COLO668 (cell line): ENCODE results near the gene UBL4B.

Source experiments
- DNase-seq: peaks from one replicate; lab custom pipeline; 2025; ENCODE audit not compliant: unreplicated experiment; lab: John Stamatoyannopoulos, UW

Gene UBL4B

DNA sequence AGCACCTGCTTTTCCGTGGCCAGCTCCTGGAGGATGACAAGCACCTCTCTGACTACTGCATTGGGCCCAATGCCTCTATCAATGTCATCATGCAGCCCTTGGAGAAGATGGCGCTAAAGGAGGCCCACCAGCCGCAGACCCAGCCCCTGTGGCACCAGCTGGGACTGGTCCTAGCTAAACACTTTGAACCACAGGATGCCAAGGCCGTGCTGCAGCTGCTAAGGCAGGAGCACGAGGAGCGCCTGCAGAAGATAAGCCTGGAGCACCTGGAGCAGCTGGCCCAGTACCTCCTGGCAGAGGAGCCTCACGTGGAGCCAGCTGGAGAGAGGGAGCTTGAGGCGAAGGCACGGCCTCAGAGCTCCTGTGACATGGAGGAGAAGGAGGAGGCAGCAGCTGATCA is 413 bp downstream of the UBL4B start:
- DNase-seq = peak; percentile 78

DNA sequence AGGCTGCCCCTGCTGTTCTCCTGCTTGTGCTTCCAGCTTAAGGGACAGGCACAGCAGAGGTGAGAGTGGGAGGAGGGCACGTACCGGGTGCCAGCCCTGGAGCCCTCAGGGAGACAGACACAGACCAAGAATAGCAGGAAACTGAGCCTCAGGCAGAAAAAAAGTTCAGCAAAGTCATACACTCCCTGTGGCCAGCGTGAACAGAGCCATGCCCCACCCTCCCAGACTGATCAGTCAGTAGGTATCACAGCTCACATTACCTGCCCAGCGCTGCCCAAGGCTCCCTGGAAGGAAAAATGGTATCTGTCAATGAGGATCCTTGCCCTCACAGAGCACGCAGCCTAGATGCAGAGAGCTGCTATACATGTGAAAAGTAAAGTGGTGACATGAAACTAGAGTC is 1.3 kb downstream of the UBL4B start:
- no peak for DNase-seq

DNA sequence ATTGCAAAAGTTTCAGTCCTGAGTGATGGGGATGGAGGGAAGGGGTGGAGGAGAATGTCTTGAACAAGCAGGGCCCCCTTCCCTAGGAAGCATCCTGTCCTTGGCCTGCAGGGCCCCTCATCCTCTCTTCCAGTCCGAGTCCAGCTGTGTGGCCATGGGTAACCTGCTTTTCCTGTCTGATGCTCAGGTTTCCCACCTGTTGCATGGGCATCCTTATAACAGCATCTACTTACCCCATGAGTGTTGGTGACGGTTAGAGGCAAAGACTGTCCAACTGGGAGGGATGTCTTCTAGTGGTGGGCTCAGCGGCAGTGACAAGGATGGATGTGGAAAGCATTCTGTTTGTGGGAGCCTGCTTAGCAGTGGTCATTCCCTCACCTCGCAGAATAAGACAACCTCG is 1.9 kb downstream of the UBL4B start:
- DNase-seq = no peak

DNA sequence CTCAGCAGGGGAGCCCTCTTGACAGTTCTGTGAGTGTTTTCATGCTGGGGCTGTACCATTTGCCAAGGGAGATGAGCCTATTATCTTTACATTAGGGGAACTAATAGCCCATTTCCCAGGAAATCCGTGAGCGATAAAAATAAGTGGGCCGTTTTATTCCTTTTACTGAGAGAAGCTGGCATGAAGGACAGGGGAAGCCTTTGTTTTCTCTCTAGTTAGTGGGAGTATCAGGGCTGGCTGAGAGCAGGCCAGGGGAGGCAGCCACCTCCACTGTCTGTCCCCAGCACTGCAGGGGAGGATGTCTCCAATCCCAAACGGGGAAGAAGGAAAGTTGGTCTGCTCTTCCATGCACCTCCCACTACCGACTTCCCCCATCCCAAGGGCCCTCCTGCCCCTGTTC is 2.5 kb downstream of the UBL4B start:
- DNase-seq = no peak

DNA sequence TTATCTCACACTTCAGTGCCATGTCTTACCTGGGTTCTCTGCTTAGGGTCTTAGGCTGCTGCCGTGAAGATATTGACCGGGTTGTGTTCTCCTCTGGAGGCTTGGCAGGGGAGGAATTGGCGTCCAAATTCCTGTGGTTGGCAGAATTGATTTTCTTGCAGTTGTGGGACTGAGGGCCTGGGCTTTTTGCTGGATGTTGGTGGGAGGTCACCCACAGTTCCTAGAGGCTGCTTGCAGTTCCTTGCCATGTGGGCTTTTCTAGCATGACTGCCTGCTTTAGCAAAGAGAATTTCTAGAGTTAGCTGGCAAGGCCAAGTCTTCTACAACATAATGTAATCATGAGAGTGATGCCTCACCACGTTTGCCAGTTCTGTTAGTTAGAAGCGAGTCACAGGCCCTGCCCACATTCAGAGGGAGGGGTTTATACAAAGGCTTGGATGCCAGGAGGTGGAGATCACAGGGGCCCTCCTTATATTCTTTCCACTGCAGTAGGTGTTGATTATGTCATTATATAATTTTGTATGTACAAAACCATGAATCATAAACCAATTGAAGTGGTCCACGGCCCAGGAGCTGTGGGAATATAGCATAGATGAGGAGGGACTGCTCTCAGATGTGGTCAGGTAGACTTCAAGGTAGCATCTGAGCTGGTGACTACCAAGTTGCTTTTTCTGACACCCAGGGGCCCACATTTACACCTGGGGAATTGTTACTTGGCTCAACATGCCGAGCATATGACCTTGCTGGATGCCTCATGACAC is 6.6 kb downstream of the UBL4B start:
- DNase-seq = no peak

DNA sequence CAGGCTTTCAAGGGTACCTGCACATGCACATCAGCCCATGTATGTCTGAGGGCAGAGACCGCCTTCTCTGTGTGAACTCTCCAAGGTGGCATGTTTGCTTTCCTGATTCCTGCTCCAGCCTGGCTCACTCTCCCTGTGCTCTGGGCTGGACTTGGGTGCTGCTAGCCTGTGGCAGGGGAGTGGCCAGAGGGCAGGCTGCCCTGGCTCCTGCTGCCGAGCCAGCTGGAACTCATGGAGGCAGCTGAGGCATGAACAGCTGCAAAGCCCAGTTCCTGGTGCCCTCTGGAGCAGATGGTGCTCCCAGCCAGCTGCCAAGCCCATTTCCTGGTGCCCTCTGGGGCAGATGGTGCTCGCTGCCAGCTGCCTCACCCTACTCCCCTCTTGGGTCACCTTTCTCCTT is 7.6 kb downstream of the UBL4B start:
- DNase-seq = peak; percentile 92

DNA sequence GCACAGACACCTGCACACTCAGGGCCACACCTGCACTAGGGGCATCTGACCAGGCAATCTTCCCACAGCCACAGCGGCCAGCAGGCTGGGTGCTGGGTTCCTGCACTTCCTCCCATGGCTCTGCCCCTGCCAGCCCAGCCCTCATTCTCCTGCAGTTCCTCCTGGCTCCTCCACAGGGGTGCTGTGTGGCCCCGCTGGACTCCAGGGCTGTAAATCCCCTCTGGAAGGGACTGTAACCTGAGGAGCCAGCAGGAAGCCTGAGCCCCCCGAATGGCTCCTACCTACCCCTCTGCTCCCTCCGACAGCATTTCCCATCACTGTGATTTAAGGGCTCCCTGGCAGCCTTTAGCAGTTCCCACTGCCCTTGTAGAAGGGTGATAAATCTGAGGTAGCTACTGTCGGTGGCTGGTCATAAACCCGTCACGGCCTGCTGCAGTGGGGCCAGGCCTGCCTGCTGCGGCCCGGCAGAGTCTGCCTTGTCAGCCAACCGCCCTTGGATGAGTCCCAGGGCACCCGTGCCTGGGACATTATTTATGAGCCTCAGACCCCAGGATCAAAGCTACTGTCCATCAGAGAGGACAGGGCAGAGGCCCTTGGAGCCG is 8.8 kb downstream of the UBL4B start:
- no peak for DNase-seq

DNA sequence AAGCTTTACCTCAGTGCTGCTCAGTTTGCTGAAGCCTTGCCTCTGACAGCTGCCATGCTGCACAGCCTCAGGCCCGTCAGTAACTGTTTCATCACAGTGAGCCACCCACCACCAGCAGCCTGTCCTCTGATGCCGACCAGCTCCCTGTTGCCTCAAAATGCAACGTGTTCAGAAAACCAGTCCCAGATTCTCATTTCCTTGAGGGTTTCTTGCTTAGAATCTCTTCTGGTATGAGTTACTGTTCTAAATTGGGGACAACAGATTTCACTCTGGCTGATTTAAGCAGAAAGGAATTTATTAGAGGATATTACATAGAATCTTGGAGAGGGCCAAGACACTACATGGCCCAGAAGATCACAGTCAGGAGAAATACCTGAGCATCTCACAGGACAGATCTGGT is 11.0 kb downstream of the UBL4B start:
- DNase-seq = no peak

DNA sequence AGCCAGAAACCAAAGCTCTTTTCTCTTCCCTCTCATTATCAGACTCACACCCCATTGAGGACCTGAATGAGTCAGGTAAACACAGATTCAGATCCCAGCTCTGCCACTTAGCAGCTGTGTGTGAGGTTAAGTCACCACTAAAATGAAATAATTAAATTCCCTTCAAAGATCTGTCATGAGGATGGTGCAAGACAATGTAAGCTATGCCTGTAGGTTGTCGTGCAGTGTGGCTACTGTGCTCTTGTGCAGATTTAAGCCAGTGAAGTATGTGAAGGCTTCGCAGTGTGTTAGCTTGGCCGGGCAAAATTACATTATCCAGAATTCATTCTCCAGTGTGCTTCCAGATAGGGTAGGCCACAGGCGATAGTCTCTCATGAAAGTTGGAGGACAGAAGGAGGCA is 13.6 kb downstream of the UBL4B start:
- DNase-seq = no peak

DNA sequence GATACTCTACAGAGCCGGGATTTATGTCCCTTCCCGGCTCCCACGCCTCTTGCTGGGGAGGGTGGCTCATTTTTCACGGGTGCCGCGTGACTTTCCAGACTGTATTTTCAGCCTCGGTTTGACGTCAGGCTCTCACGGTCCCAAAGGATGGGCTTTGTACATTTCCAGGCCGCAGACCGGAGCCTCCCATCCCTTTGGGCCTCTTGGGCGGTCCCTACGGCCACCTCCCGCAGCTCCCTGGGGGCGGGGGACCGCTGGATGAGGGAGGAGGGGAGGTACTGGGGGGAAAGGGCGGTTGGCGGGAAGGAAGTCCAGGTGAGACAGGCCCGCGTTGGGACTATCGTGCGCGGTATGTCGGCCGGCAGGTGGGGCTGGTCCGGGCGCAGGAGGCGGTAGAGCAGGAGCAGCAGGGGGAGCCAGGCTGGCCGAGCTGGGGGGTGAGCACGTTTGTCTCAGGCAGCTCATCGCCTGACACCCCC is 17.9 kb downstream of the UBL4B start:
- DNase-seq = no peak

DNA sequence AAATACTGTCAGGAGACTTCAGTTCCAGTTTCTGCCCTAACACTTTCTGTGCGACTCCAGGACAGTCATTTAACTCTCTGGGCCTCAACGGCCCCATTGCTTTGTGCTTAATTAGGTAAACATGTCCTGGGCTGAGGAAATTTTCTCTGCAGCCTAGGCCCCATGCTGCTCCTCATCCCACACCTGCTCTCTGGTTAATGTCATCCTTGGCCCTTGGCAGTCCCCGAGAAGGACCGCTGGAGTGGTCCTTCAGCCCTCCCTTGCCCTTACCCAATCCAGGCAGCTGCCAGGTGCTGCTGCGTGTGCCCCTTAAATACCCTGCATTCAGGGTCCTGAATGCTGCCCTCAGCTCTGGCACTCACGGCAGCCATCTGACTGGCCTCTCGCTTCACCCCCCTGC is 18.7 kb downstream of the UBL4B start:
- peak; percentile 35 for DNase-seq

DNA sequence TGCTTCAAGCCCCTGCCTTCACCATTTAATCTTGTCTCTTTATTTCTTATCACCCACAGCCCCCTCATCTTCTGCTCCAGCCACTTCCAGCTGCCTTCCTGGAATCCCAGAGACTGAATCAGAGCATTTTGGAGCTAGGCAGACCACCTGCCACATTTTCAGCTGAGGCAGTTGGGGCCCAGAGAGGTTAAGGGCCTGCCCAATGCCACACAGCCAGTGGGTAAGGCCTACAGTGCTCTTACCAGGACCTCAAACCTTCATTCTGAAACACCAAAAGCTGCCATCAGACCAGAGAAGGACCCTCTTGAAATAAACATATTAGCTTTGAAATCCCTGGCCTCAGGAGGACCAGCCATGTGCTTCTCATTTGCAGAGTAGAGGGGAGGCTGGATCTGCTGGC is 20.4 kb downstream of the UBL4B start:
- DNase-seq = no peak

DNA sequence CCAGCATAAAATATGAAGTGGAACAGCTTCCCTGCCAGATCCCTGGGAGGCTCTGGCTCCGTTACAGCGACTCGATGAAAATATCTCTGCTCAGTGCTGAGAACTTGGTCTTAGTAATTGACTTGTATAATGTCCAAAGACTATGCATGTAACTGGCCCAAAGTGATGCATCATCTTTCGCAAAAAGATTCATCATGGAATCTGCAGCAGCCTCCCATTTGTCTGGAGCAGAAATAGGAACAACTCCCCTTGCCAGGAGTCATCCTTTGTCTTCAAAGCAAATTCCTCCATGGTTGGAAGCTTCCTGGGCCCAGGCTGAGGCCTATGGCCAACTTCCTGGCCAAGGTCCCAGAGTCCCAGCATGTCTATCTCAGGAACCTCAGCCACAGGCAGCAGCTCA is 21.2 kb downstream of the UBL4B start:
- DNase-seq = no peak

DNA sequence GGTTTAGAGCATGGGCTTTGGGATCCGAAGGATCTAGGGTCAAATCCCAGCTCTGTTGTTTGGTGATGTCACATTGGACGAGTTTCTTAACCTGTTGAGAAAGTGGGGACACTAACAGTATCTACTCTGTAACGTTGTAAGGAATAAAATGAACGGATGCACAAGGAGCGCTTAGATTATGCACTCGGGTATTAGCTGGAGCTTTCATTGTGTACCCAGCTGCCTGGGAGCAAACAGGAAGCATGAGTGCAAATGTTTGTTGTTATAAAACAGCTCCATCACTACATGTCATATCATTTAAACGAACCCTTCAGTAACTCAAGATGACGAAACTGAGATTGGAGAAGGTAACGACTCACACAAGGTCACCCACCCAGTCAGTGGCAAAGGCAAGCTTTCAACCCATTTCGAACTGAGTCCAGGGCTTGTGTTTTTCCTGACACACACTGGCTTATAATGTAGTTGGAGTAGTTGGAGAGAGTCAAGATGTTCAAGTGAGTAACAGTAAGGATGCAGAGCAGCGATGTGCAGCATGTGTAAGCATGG is 21.9 kb downstream of the UBL4B start:
- peak; percentile 79 for DNase-seq

DNA sequence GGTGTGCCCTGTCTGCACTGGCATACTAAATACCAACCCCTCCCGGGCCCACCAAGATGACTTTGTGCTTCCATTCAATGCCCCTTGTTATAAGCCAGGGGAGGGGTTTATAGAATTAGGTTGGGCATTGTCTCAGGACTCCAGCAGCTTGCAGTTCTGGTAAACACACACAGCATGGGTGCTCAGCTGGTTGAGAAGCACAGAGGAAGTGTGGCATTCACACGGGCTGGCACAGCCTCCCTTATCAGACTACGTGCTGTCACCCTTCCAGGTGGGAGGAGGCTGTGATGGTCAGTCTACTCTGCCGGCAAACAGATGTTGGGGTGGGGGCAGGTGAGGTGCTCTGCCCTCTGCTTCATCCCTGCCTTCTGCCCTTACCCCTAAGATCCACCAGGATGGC is 23.0 kb downstream of the UBL4B start:
- peak; percentile 84 for DNase-seq

DNA sequence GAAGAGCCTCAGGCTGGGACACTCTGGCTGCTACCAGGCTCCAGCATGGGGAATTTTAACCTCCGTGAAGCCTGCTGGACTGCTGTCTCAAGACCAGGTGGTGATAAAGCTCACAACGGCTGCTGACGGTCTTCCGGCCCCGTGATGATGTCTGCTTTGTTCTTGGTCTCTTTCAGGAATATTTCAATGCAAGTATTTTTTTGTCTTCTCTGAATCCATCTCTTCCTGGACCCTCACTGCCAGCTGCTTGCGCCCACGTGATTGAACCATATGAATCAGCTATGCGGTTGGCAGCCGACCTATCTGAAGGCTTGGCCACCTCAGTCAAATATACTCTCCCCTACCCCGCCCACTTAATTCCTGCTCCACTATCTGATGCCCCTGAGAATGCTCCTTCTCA is 23.4 kb downstream of the UBL4B start:
- DNase-seq = peak; percentile 76

DNA sequence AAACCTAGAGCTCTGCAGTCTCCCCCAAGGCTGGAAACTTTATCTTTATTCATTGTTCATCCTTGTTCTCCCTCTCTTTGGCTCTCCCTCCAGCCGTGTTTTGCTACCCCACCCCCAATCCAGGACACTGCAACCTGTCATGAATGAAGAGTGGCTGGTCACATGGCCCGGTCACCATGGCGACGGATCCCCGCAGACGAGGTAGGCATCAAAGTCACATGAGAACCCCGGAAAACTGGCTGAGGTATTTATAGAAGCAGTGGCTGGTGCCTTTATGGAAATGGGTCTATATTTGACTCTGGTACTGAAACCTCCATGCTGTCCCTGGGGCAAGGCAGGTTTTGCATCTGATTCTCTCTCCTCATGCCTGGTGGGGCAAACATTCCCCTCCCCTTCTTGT is 24.7 kb downstream of the UBL4B start:
- DNase-seq = peak; percentile 99

DNA sequence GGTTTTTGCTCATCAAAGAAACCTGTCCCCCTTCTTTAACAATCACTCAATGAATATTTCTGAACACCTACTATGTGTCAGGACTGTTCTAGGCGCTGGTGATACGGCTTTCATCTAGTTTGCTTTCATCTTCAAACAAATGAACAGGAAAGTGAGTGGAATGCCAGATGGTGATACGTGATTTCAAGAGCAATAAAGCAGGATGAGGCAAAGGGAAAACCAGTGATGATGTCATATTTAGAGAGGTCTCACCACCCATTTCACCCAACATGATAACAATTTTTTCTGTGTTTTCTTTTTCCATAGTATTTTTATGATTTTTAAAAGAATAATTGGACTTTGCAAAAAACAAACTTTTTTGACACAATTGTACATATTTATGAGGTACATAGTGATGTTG is 26.7 kb downstream of the UBL4B start:
- DNase-seq = no peak

DNA sequence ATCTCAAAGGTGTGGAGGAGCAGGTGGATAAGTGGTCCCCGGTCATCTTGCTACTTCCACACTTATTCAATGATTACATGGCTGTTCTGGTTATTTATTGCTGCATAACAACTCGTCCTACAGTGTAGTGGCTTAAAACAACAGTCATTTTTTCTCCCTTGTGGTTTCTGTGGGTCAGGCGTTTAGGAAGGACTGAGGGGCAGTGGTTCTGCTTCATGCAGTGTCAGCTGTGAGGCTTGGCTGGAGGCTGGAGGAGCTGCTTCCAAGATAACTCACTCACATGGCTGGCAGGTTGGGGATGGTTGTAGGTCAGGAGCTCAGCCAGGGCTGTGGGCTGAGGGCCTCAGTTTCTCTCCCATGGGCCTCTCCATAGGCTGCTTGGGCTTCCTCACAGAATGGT is 32.1 kb downstream of the UBL4B start:
- DNase-seq = no peak

DNA sequence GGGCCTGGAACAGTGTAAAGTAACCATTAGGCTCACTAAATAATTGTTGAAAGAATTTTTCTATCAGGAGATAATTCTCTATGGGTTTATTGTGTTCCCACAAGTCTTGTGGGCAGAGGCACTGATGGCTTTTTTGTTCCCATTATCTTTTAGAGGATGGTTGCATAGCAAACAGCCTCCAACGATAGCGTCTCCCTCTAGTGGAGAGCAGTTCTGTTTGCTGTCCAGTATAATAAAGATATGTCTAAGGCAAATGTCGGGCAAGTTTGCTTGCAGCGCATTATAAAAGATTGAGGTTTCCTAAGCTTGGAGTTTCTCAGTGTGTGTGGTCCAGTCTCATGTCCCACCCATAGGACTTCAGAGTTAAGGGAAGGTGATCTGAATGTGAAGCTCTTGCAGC is 36.7 kb downstream of the UBL4B start:
- DNase-seq = peak; percentile 42

DNA sequence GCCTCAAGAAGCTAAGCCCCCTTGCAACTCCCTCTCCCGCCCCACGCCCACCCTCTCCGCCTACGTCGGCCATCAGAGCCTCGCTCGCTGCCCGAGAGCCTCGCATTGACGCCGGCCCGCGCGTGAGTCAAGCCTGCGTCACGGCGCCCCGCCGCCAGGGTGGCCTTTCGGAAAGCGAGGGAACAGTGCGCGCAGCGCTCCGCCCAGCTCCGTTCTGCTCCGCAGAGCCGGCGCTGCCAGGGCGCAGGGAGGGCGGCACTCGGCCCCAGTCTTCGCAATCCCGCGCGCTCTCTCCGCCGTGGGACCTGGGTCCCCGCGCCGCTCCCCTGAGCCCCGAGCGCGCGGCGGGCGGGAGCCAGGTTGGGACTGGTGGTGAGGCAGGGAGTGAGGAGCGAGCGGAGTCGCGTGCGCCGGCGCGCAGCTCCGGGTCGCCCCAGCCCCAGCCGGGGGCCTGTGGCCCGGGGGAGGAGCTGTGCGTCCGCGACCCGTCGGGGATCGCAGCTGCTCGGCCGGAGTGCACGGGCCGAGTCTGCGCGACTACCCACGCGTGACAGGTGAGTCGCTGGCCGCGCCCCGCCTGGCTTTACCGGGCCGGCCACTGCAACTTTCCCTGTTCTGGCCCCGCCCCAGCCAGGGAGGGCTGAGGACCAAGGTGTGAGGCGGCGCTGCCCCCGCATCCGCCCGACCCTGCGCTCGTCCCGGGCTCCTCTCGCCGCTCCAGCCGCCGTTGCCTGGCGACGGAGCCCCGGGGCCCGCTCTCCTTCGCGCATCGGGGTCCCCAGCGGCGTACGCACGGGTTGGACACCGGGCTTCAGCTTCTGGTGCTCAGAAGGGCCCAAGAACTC is 38.3 kb downstream of the UBL4B start, which contains the start of gene SLC6A17:
Gene SLC6A17 (plus strand): TSS at position 165 of the 845 bp plus-strand sequence. CDS start 16,436 bp downstream, outside the sequence.
- DNase-seq = peak; percentile 87
